K562 (cell line): ENCODE measurements around the gene ST7. TPM values are rescaled to one million over a fixed set of nuclear protein-coding genes. Genes with fewer than 3 reads are reported as not detected.
"Not testable (repeated sequence)": the region's sequence is repeated elsewhere in the genome, so short reads cannot be mapped to it uniquely, and the experiment has no call there.

Experiments
- ATAC-seq: fragments of 200-7000 bp; cut with Tn5 transposase; 3 replicates; pipeline ENCODE4 v1.9.1; 2020; ENCODE audit warnings: moderate library complexity
- BruUV-seq: library from RNA; stranded (reverse); fragments of 400-500 nt; replicated peaks from 2 replicates; lab custom pipeline; 2021; lab: Mats Ljungman, UMichigan
- CTCF ChIA-PET: fragments of 300-600 bp; formaldehyde crosslinking; extraction: SDS; loops from one replicate; lab custom pipeline; 2021; ENCODE audit warnings: low intra/inter-chr PET ratio; lab: Yijun Ruan, JAX
- POLR2A ChIA-PET: fragments of 300-600, 350-650 bp; sonication (Branson Sonifier 250); formaldehyde crosslinking; extraction: SDS; loops from one replicate; lab custom pipeline; 2021; ENCODE audit warnings: antibody characterized with exemption, inconsistent platforms; lab: Yijun Ruan, JAX
- DNase-seq, 4 experiments: peaks; one replicate each; pipeline versions ENCODE4 v3.0.0 to v3.0.0-alpha.2; 2011 to 2018; ENCODE audit warnings: low spot score in 3 of 4, mixed read lengths in 3 of 4; ENCODE audit errors: extremely low read depth in 1 of 4
- FAIRE-seq: peaks from 2 replicates; lab custom pipeline; 2011; peaks lifted over from hg19 to GRCh38; lab: Jason Lieb, UNC
- H2AFZ ChIP-seq: 2 replicates; pipeline ENCODE4 v1.6.0; 2011; ENCODE audit warnings: low read depth, low read length, control low read depth, inconsistent platforms
- H3K27ac ChIP-seq: fragments of 200-600 bp; 3 replicates; pipeline ENCODE4 v1.8.0; 2011; ENCODE audit warnings: low read depth, mild to moderate bottlenecking, control low read depth, inconsistent platforms, low read length, moderate library complexity, mixed read lengths; ENCODE audit errors: extremely low read depth
- H3K27me3 ChIP-seq, 2 experiments: fragments of 300-600 bp in 1 of 2; 2 replicates in 1 of 2; 3 replicates in 1 of 2; pipeline versions ENCODE4 v1.6.0 to v1.8.0; 2011; ENCODE audit warnings: inconsistent platforms in 2 of 2, low read length in 2 of 2, mild to moderate bottlenecking in 1 of 2, mixed read lengths in 1 of 2, moderate library complexity in 1 of 2; ENCODE audit not compliant: control insufficient read depth in 2 of 2, insufficient read depth in 2 of 2
- H3K36me3 ChIP-seq: fragments of 300-600 bp; 3 replicates; pipeline ENCODE4 v1.8.0; 2011; ENCODE audit warnings: mild to moderate bottlenecking, low read length, inconsistent platforms; ENCODE audit not compliant: control insufficient read depth, insufficient read depth
- H3K4me1 ChIP-seq, 2 experiments: fragments of 200-600 bp in 1 of 2; replicated peaks in 1 of 2; 2 replicates in 1 of 2; 3 replicates in 1 of 2; pipeline versions ENCODE4 v1.5.1 to v1.8.0; 2011; ENCODE audit warnings: inconsistent platforms in 2 of 2, low read length in 2 of 2, mild to moderate bottlenecking in 1 of 2, mixed read lengths in 1 of 2, moderate library complexity in 1 of 2; ENCODE audit not compliant: control insufficient read depth in 2 of 2, insufficient read depth in 2 of 2
- H3K4me2 ChIP-seq: 2 replicates; pipeline ENCODE4 v1.6.1; 2011; ENCODE audit warnings: low read length, control low read depth, inconsistent platforms, mixed read lengths; ENCODE audit not compliant: insufficient read depth
- H3K4me3 ChIP-seq: fragments of 200-600 bp; sonication (generic), shearing (Covaris generic); 2 replicates; pipeline ENCODE4 v1.5.1; 2016; ENCODE audit warnings: control low read depth, inconsistent platforms
- H3K79me2 ChIP-seq: fragments of 200-600 bp; 3 replicates; pipeline ENCODE4 v1.8.0; 2011; ENCODE audit warnings: low read length, inconsistent platforms; ENCODE audit not compliant: control insufficient read depth, insufficient read depth
- H3K9ac ChIP-seq, 2 experiments: 2 replicates each; pipeline versions ENCODE4 v1.6.0 to v1.6.1; 2011; ENCODE audit warnings: low read depth in 2 of 2, low read length in 2 of 2, control low read depth in 1 of 2, inconsistent platforms in 1 of 2, mild to moderate bottlenecking in 1 of 2, mixed read lengths in 1 of 2; ENCODE audit not compliant: insufficient read depth in 1 of 2
- H3K9me1 ChIP-seq: one replicate; pipeline ENCODE4 v1.6.0; 2011; ENCODE audit warnings: inconsistent platforms, mild to moderate bottlenecking, low read length, moderate library complexity; ENCODE audit not compliant: control insufficient read depth, insufficient read depth
- H3K9me3 ChIP-seq: replicated peaks from 2 replicates; pipeline ENCODE4 v1.5.1; 2011; ENCODE audit warnings: low read depth, low read length, inconsistent platforms; ENCODE audit not compliant: control insufficient read depth, insufficient read depth
- H4K20me1 ChIP-seq: replicated peaks from 2 replicates; pipeline ENCODE4 v1.6.1; 2011; ENCODE audit warnings: low read length, inconsistent platforms, mixed read lengths; ENCODE audit not compliant: control insufficient read depth, insufficient read depth
- BCOR ChIP-seq: fragments of 450-650 bp; IDR thresholded peaks from 2 replicates; pipeline ENCODE4 v1.6.1; 2016
- KDM1A ChIP-seq, 2 experiments: fragments of 450-650 bp; IDR thresholded peaks; 2 replicates each; pipeline ENCODE4 v1.6.1; 2016; ENCODE audit warnings: mild to moderate bottlenecking in 2 of 2
- ZNF146 ChIP-seq: IDR thresholded peaks from one replicate; pipeline ENCODE4 v1.6.1; 2018; ENCODE audit warnings: missing compliant biosample characterization; ENCODE audit not compliant: unreplicated experiment
- ZNF696 ChIP-seq: fragments of 250-450 bp; sonication (Bioruptor Pico); conservative IDR thresholded peaks from 2 replicates; pipeline ENCODE4 v1.4.0; 2020; ENCODE audit warnings: mild to moderate bottlenecking, moderate library complexity
- WGBS: fragments of 100-300 bp; shearing (Covaris generic); methylation state at CpG from one replicate; pipeline ENCODE4 v1.1.6; 2016; ENCODE audit warnings: low coverage, mixed read lengths; ENCODE audit not compliant: insufficient coverage; ENCODE audit errors: missing lambda C conversion rate; 5-methylcytosine and 5-hydroxymethylcytosine counted together
- in situ Hi-C: fragments of 300-500 bp; cut with MboI; formaldehyde crosslinking; loops from 4 replicates; pipeline ENCODE4 v1.15.0; 2018; ENCODE audit warnings: inconsistent platforms, mixed read lengths
- intact Hi-C: fragments of 100-400 bp; cut with micrococcal nuclease; formaldehyde crosslinking; loops from 2 replicates; pipeline ENCODE4 v1.14.2; 2022
- polyA plus RNA-seq, 8 experiments: library from polyadenylated mRNA; depleted of rRNA in 4 of 8; stranded (reverse) in 5 of 8; unstranded in 3 of 8; fragments of >200 nt; fragmentation: Nextera tagmentation in 2 of 8; fragmentation: Illumina TruSeq in 1 of 8; extraction: Ambion mirVana in 2 of 8; extraction: Trizol in 1 of 8; gene quantifications; 2 replicates each; pipeline versions ENCODE4 v1.2.1 to v1.2.3, GENCODE V29; 2011 to 2014; ENCODE audit warnings: inconsistent platforms in 1 of 8, missing spikeins in 1 of 8
- total RNA-seq, 7 experiments: library from RNA; depleted of rRNA in 6 of 7; stranded (reverse); fragments of >200 nt in 6 of 7; fragmentation: Illumina TruSeq in 2 of 7; extraction: Trizol in 2 of 7; gene quantifications; 2 replicates each; pipeline versions ENCODE4 v1.2.1 to v1.2.3, GENCODE V29; 2011 to 2021; ENCODE audit warnings: low replicate concordance in 1 of 7
- TF ChIP-seq, protein P1 (sequence below): sonication (generic); IDR thresholded peaks from 2 replicates; pipeline ENCODE4 v1.6.1; 2016
- TF ChIP-seq, protein P2 (sequence below): fragments of 450-650 bp; formaldehyde crosslinking; IDR thresholded peaks from 2 replicates; pipeline ENCODE4 v1.4.0; 2020; ENCODE audit warnings: mild to moderate bottlenecking

Gene ST7
- total and polyA plus RNA-seq, 9 of the 15 experiments (the other 6 are each of a cell fraction or from before 2014, with no cell fraction given): 23.9 to 56.3 (median 36.9) TPM

DNA sequence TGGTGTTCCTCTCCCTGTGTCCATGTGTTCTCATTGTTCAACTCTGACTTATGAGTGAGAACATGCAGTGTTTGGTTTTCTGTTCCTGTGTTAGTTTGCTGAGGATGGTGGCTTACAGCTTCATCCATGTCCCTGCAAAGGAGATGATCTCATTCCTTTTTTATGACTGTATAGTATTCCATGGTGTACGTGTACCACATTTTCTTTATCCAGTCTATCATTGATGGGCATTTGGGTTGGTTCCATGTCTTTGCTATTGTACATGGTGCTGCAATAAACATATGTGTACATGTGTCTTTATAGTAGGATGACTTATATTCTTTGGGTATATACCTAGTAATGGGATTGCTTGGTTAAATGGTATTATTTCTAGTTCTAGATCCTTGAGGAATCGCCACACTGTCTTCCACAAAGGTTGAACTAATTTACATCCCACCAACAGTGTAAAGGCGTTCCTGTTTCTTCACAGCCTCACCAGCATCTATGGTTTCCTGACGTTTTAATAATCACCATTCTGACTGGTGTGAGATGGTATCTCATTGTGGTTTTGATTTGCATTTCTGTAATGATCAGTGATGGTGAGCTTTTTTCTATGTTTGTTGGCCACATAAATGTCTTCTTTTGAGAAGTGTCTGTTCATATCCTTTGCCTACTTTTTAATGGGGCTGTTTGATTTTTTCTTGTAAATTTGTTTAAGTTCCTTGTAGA lies 8.8 kb downstream of the ST7 start:
- H3K4me1 ChIP-seq, H3K9me3 ChIP-seq, CTCF ChIA-PET, H3K27ac ChIP-seq, H3K4me3 ChIP-seq, DNase-seq, H3K4me2 ChIP-seq, H3K36me3 ChIP-seq, H3K9me1 ChIP-seq, H3K9ac ChIP-seq, H3K27me3 ChIP-seq, ATAC-seq, BruUV-seq, H2AFZ ChIP-seq, FAIRE-seq, intact Hi-C loops, H4K20me1 ChIP-seq, POLR2A ChIA-PET: not testable (repeated sequence)
- WGBS: 84% methylated on average over 4 of the region's 4 CpGs
- in situ Hi-C loops: loop anchor here (25.0 kb wide), 1 partner anchor 1225 kb away; the partner anchor contains the start of gene LSM8
- TF ChIP-seq KDM1A (IDR thresholded peaks at IDR 0.05) (peak; percentile 29 to 63; a peak in 2 of 4 replicates), ZNF146 (CRISPR knock-in tag) (peak; percentile 92), BCOR (0 out of 2 replicates have a peak, but pooled peaks have one; percentile 60)
- peaks cover 44% of the 10 kb centered on the region; the same call in 2 of the 3 replicates for H3K79me2 ChIP-seq

DNA sequence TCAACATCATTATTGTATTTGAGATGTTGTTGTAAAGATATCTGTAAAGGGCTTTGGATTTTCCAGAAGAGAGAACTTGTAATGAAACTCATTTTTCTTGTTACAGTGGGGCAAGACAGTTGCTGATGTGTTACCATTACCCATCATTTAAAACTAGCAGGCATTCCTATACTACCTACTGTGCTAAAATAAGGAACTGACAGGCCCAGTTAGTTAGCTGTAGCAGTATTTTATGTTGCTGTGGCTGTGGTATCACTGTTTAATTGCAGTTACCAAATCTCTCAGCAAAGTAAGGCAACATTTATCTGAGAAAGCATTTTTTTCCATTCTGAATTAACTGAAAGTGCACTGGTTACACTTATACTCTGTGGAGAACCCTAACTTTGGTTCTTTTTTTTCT lies 9.9 kb downstream of the ST7 start:
- no peaks in the 10 kb centered on the region for H3K27me3 ChIP-seq
- DNase-seq (no peak), ATAC-seq (no peak), FAIRE-seq (no peak)
- H3K4me3 ChIP-seq: no peak overlapping the region
- H3K4me1 ChIP-seq: peaks cover under 1 to 9% of the 10 kb centered on the region in 2 experiments; a peak in 2 of 5 replicates
- in situ Hi-C loops: loop anchor here (25.0 kb wide), 1 partner anchor 1224 kb away; the partner anchor contains the start of gene LSM8
- POLR2A ChIA-PET: no interaction called here
- BruUV-seq: no TSS peak
- TF ChIP-seq, protein P1, sequence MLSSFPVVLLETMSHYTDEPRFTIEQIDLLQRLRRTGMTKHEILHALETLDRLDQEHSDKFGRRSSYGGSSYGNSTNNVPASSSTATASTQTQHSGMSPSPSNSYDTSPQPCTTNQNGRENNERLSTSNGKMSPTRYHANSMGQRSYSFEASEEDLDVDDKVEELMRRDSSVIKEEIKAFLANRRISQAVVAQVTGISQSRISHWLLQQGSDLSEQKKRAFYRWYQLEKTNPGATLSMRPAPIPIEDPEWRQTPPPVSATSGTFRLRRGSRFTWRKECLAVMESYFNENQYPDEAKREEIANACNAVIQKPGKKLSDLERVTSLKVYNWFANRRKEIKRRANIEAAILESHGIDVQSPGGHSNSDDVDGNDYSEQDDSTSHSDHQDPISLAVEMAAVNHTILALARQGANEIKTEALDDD: 0 out of 2 replicates have a peak, but pooled peaks have one; percentile 24
- TF ChIP-seq, protein P2, sequence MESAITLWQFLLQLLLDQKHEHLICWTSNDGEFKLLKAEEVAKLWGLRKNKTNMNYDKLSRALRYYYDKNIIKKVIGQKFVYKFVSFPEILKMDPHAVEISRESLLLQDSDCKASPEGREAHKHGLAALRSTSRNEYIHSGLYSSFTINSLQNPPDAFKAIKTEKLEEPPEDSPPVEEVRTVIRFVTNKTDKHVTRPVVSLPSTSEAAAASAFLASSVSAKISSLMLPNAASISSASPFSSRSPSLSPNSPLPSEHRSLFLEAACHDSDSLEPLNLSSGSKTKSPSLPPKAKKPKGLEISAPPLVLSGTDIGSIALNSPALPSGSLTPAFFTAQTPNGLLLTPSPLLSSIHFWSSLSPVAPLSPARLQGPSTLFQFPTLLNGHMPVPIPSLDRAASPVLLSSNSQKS: no peak
- no peak for TF ChIP-seq ZNF696 (CRISPR knock-in tag)
- H2AFZ ChIP-seq: no peak overlapping the region
- H3K4me2 ChIP-seq: no peak overlapping the region
- H3K36me3 ChIP-seq: no peaks in the 10 kb centered on the region
- no peak overlapping the region for H3K27ac ChIP-seq
- intact Hi-C loops: no loop called here
- no peaks in the 10 kb centered on the region for H3K9me1 ChIP-seq
- H3K9ac ChIP-seq: no peak overlapping the region
- CTCF ChIA-PET: no interaction called here
- H3K9me3 ChIP-seq: no peaks in the 10 kb centered on the region
- H4K20me1 ChIP-seq: no peaks in the 10 kb centered on the region
- peaks cover 43% of the 10 kb centered on the region; the same call in 2 of the 3 replicates for H3K79me2 ChIP-seq
